HCT116 (cell line): Measurements from ENCODE around the gene C15orf40.

Source experiments
- CTCF ChIP-seq, 3 experiments: fragments of 200-600 bp in 1 of 3; sonication (generic) in 1 of 3; IDR thresholded peaks in 2 of 3; conservative IDR thresholded peaks in 1 of 3; 2 replicates each; pipeline ENCODE4 v1.5.1; 2012 to 2017; ENCODE audit warnings: low read depth in 2 of 3, low read length in 2 of 3, antibody characterized with exemption in 1 of 3, borderline replicate concordance in 1 of 3, control low read depth in 1 of 3, mild to moderate bottlenecking in 1 of 3, mixed read lengths in 1 of 3, mixed run types in 1 of 3, moderate library complexity in 1 of 3; ENCODE audit not compliant: insufficient read depth in 1 of 3
- POLR2A ChIP-seq: IDR thresholded peaks from 2 replicates; pipeline ENCODE4 v1.7.0; 2011; ENCODE audit warnings: borderline replicate concordance; ENCODE audit not compliant: insufficient read depth, insufficient read length; ENCODE audit errors: extremely low read depth
- SIN3A ChIP-seq: IDR thresholded peaks from 2 replicates; pipeline ENCODE4 v1.6.1; 2012; ENCODE audit warnings: low read depth
- TCF7L2 ChIP-seq: IDR thresholded peaks from 2 replicates; pipeline ENCODE4 v1.7.0; 2011; ENCODE audit warnings: borderline replicate concordance, inconsistent platforms; ENCODE audit not compliant: insufficient read depth, insufficient read length; ENCODE audit errors: extremely low read depth

GRCh38 chr15:82946155-82946701, 65.2 kb downstream of the C15orf40 start:
- TF ChIP-seq TCF7L2: no peak
- TF ChIP-seq POLR2A: no peak
- no peak for TF ChIP-seq SIN3A
- TF ChIP-seq CTCF (IDR thresholded peaks at IDR 0.05 in 2 of 3, conservative IDR thresholded peaks at IDR 0.05 in 1 of 3; ENCODE audit: borderline replicate concordance in 1 of 3, insufficient read depth in 1 of 3, low read depth in 2 of 3, low read length in 2 of 3): no peak
